Activated gamma-delta T cell treated with Interleukin-2 at 50 U/mL for 16 hours (primary cell): Measurements from ENCODE around the gene PITX2.
"Not testable (repeated sequence)": the region's sequence is repeated elsewhere in the genome, so short reads cannot be mapped to it uniquely, and the experiment has no call there.

Experiments used
- DNase-seq: peaks from one replicate; pipeline ENCODE4 v3.0.0-alpha.2; 2020

PITX2 gene

GRCh38 chr4:110609044-110609750 lies 13.7 kb downstream of the PITX2 start:
- DNase-seq: no peak

GRCh38 chr4:110605077-110605476 lies 17.8 kb downstream of the PITX2 start:
- DNase-seq: no peak

GRCh38 chr4:110602061-110602460 lies 20.8 kb downstream of the PITX2 start:
- no peak for DNase-seq

GRCh38 chr4:110597582-110597981 lies 25.3 kb downstream of the PITX2 start:
- no peak for DNase-seq

- no peak for DNase-seq
Measured at GRCh38 chr4:110596431-110596830, 26.4 kb downstream of the PITX2 start.

GRCh38 chr4:110595583-110595982 lies 27.3 kb downstream of the PITX2 start:
- DNase-seq: no peak

GRCh38 chr4:110589297-110589696 lies 33.6 kb downstream of the PITX2 start:
- no peak for DNase-seq

GRCh38 chr4:110587666-110588285 lies 35.1 kb downstream of the PITX2 start:
- no peak for DNase-seq

GRCh38 chr4:110586131-110586850 lies 36.6 kb downstream of the PITX2 start:
- no peak for DNase-seq

GRCh38 chr4:110576696-110577095 lies 46.2 kb downstream of the PITX2 start:
- not testable (repeated sequence) for DNase-seq
